Measurements from ENCODE around the gene RAB3C. TPM values are rescaled to one million over a fixed set of nuclear protein-coding genes. Genes with fewer than 3 reads are reported as not detected.

RAB3C gene
- total RNA-seq, 1 experiment from 2014 or later: not detected

- no peak overlapping the region for H3K27ac ChIP-seq
- DNase-seq: no peak
- no peaks in the 10 kb centered on the region for H3K4me1 ChIP-seq
- peaks cover 4% of the 10 kb centered on the region; the same call in 1 of the 2 replicates for H3K27me3 ChIP-seq
- no peak overlapping the region for H3K4me3 ChIP-seq
- no peaks in the 10 kb centered on the region for H3K9me3 ChIP-seq (replicated peaks)
- H3K36me3 ChIP-seq: no peaks in the 10 kb centered on the region
These were observed 133.3 kb downstream of the RAB3C start for GRCh38 chr5:58715997-58716656.

GRCh38 chr5:58716713-58717112 lies 133.8 kb downstream of the RAB3C start:
- no peak overlapping the region for H3K4me3 ChIP-seq
- DNase-seq: no peak
- H3K27ac ChIP-seq: no peak overlapping the region
- no peaks in the 10 kb centered on the region for H3K36me3 ChIP-seq
- H3K9me3 ChIP-seq (replicated peaks): no peaks in the 10 kb centered on the region
- H3K4me1 ChIP-seq: no peaks in the 10 kb centered on the region
- 0 out of 2 replicates have a peak, but pooled peaks cover 3% of the 10 kb centered on the region for H3K27me3 ChIP-seq

- H3K27ac ChIP-seq: no peak overlapping the region
- no peaks in the 10 kb centered on the region for H3K36me3 ChIP-seq
- 0 out of 2 replicates have a peak, but pooled peaks cover 3% of the 10 kb centered on the region for H3K27me3 ChIP-seq
- no peak for DNase-seq
- H3K4me3 ChIP-seq: no peak overlapping the region
- no peaks in the 10 kb centered on the region for H3K4me1 ChIP-seq
- H3K9me3 ChIP-seq (replicated peaks): no peaks in the 10 kb centered on the region
These were observed 134.6 kb downstream of the RAB3C start for GRCh38 chr5:58717303-58718007.

GRCh38 chr5:58718269-58718978 lies 135.5 kb downstream of the RAB3C start:
- H3K9me3 ChIP-seq (replicated peaks): no peaks in the 10 kb centered on the region
- H3K4me3 ChIP-seq: no peak overlapping the region
- H3K4me1 ChIP-seq: no peaks in the 10 kb centered on the region
- no peaks in the 10 kb centered on the region for H3K36me3 ChIP-seq
- no peak overlapping the region for H3K27ac ChIP-seq
- 0 out of 2 replicates have a peak, but pooled peaks cover 3% of the 10 kb centered on the region for H3K27me3 ChIP-seq
- no peak for DNase-seq

GRCh38 chr5:58722160-58722559 lies 139.3 kb downstream of the RAB3C start:
- no peak for DNase-seq
- Histone ChIP-seq H3K27me3 (0 out of 2 replicates have a peak, but pooled peaks cover 3% of the 10 kb centered on the region), H3K4me3 (no peak overlapping the region), H3K36me3 (no peaks in the 10 kb centered on the region), H3K27ac (no peak overlapping the region), H3K4me1 (no peaks in the 10 kb centered on the region), H3K9me3 (replicated peaks) (peaks cover 8% of the 10 kb centered on the region; the same call in 1 of the 2 replicates)

- peaks cover 8% of the 10 kb centered on the region; the same call in 1 of the 2 replicates for H3K9me3 ChIP-seq (replicated peaks)
- no peak for DNase-seq
- H3K27me3 ChIP-seq: no peaks in the 10 kb centered on the region
- no peak overlapping the region for H3K4me3 ChIP-seq
- H3K27ac ChIP-seq: no peak overlapping the region
- H3K4me1 ChIP-seq: no peaks in the 10 kb centered on the region
- H3K36me3 ChIP-seq: no peaks in the 10 kb centered on the region
These were observed 142.1 kb downstream of the RAB3C start for GRCh38 chr5:58724992-58725391.

- Histone ChIP-seq H3K9me3 (replicated peaks) (no peaks in the 10 kb centered on the region), H3K27ac (no peak overlapping the region), H3K27me3 (no peaks in the 10 kb centered on the region), H3K4me1 (no peaks in the 10 kb centered on the region), H3K4me3 (no peak overlapping the region), H3K36me3 (no peaks in the 10 kb centered on the region)
- DNase-seq: no peak
These were observed 148.8 kb downstream of the RAB3C start for GRCh38 chr5:58731641-58732040.

- H3K36me3 ChIP-seq: no peaks in the 10 kb centered on the region
- no peak overlapping the region for H3K27ac ChIP-seq
- no peaks in the 10 kb centered on the region for H3K4me1 ChIP-seq
- no peak for DNase-seq
- no peaks in the 10 kb centered on the region for H3K27me3 ChIP-seq
- H3K9me3 ChIP-seq (replicated peaks): no peaks in the 10 kb centered on the region
- H3K4me3 ChIP-seq: no peak overlapping the region
These were observed 152.8 kb downstream of the RAB3C start for GRCh38 chr5:58735637-58736036.

- H3K27ac ChIP-seq: no peak overlapping the region
- H3K9me3 ChIP-seq (replicated peaks): no peaks in the 10 kb centered on the region
- no peak for DNase-seq
- no peaks in the 10 kb centered on the region for H3K27me3 ChIP-seq
- H3K4me3 ChIP-seq: no peak overlapping the region
- H3K4me1 ChIP-seq: no peaks in the 10 kb centered on the region
- no peaks in the 10 kb centered on the region for H3K36me3 ChIP-seq
These were observed 153.3 kb downstream of the RAB3C start for GRCh38 chr5:58736214-58736613.

- H3K4me3 ChIP-seq: no peak overlapping the region
- H3K27me3 ChIP-seq: no peaks in the 10 kb centered on the region
- DNase-seq: no peak
- no peaks in the 10 kb centered on the region for H3K4me1 ChIP-seq
- H3K27ac ChIP-seq: no peak overlapping the region
- H3K36me3 ChIP-seq: no peaks in the 10 kb centered on the region
- H3K9me3 ChIP-seq (replicated peaks): no peaks in the 10 kb centered on the region
These were observed 154.8 kb downstream of the RAB3C start for GRCh38 chr5:58737671-58738070.

GRCh38 chr5:58738336-58738735 lies 155.5 kb downstream of the RAB3C start:
- H3K4me1 ChIP-seq: no peaks in the 10 kb centered on the region
- DNase-seq: no peak
- H3K27me3 ChIP-seq: no peaks in the 10 kb centered on the region
- no peak overlapping the region for H3K27ac ChIP-seq
- H3K36me3 ChIP-seq: no peaks in the 10 kb centered on the region
- no peaks in the 10 kb centered on the region for H3K9me3 ChIP-seq (replicated peaks)
- no peak overlapping the region for H3K4me3 ChIP-seq

- Histone ChIP-seq H3K4me3 (no peak overlapping the region), H3K27ac (no peak overlapping the region), H3K27me3 (no peaks in the 10 kb centered on the region), H3K36me3 (no peaks in the 10 kb centered on the region), H3K9me3 (replicated peaks) (no peaks in the 10 kb centered on the region), H3K4me1 (no peaks in the 10 kb centered on the region)
- DNase-seq: no peak
These were observed 156.2 kb downstream of the RAB3C start for GRCh38 chr5:58739051-58739450.

- Histone ChIP-seq H3K36me3 (no peaks in the 10 kb centered on the region), H3K9me3 (replicated peaks) (no peaks in the 10 kb centered on the region), H3K4me1 (no peaks in the 10 kb centered on the region), H3K27ac (no peak overlapping the region), H3K4me3 (no peak overlapping the region), H3K27me3 (no peaks in the 10 kb centered on the region)
- DNase-seq: no peak
These were observed 158.1 kb downstream of the RAB3C start for GRCh38 chr5:58740956-58741355.

GRCh38 chr5:58745350-58745749 lies 162.5 kb downstream of the RAB3C start:
- Histone ChIP-seq H3K4me3 (no peak overlapping the region), H3K27me3 (no peaks in the 10 kb centered on the region), H3K9me3 (replicated peaks) (0 out of 2 replicates have a peak, but pooled peaks cover 5% of the 10 kb centered on the region), H3K36me3 (no peaks in the 10 kb centered on the region), H3K27ac (no peak overlapping the region), H3K4me1 (no peaks in the 10 kb centered on the region)
- DNase-seq: no peak

GRCh38 chr5:58746321-58746720 lies 163.4 kb downstream of the RAB3C start:
- Histone ChIP-seq H3K36me3 (no peaks in the 10 kb centered on the region), H3K9me3 (replicated peaks) (0 out of 2 replicates have a peak, but pooled peaks cover 5% of the 10 kb centered on the region), H3K27me3 (no peaks in the 10 kb centered on the region), H3K4me3 (no peak overlapping the region), H3K4me1 (no peaks in the 10 kb centered on the region), H3K27ac (no peak overlapping the region)
- no peak for DNase-seq

Data from SJCRH30 (cell line).